Measurements from ENCODE around the gene OR7D4.

Gene OR7D4
- long read RNA-seq = 0 reads

DNA sequence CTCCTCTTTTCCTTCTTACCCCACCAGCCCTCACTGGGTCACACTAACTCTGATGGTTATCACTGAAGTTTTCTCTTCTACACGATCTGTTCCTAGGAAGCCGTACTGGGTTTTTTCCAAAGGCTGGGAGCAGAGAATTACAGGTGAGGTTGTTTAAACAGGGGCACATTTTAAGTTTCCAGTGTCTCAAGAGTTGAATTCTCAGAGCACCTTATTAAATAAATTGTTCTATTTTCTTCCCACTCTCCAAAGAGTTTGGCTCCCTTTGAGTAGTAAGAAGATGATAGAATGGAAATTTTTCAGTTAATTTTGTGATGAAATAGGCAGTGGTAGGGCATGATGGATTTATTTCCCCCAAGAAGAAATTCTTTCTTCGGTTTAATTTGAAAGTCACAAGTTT lies at the start of gene OR7D4:
TSS of gene OR7D4 (minus strand) at position 101 of the 400 bp plus-strand sequence. CDS start 4,752 bp downstream, outside the sequence.
- Histone ChIP-seq H3K4me3 (replicated peaks; ENCODE audit: insufficient read depth, low read length) (no peak within 1 kb of the TSS), H3K27me3 (ENCODE audit: insufficient read depth, poor library complexity, severe bottlenecking) (no peaks in the 10 kb centered on the region), H3K27ac (replicated peaks) (no peak within 1 kb of the TSS)
- TF ChIP-seq GABPA (IDR thresholded peaks at IDR 0.05; ENCODE audit: low read depth) = no peak
- no peak for TF ChIP-seq SPI1 (IDR thresholded peaks at IDR 0.05; ENCODE audit: borderline replicate concordance, low read depth)
- TF ChIP-seq, protein P1, sequence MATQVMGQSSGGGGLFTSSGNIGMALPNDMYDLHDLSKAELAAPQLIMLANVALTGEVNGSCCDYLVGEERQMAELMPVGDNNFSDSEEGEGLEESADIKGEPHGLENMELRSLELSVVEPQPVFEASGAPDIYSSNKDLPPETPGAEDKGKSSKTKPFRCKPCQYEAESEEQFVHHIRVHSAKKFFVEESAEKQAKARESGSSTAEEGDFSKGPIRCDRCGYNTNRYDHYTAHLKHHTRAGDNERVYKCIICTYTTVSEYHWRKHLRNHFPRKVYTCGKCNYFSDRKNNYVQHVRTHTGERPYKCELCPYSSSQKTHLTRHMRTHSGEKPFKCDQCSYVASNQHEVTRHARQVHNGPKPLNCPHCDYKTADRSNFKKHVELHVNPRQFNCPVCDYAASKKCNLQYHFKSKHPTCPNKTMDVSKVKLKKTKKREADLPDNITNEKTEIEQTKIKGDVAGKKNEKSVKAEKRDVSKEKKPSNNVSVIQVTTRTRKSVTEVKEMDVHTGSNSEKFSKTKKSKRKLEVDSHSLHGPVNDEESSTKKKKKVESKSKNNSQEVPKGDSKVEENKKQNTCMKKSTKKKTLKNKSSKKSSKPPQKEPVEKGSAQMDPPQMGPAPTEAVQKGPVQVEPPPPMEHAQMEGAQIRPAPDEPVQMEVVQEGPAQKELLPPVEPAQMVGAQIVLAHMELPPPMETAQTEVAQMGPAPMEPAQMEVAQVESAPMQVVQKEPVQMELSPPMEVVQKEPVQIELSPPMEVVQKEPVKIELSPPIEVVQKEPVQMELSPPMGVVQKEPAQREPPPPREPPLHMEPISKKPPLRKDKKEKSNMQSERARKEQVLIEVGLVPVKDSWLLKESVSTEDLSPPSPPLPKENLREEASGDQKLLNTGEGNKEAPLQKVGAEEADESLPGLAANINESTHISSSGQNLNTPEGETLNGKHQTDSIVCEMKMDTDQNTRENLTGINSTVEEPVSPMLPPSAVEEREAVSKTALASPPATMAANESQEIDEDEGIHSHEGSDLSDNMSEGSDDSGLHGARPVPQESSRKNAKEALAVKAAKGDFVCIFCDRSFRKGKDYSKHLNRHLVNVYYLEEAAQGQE (IDR thresholded peaks at IDR 0.05; ENCODE audit: insufficient replicate concordance, low read depth) = no peak
- no peak for DNase-seq (ENCODE audit: low read depth in 1 of 2, low spot score in 1 of 2)

DNA sequence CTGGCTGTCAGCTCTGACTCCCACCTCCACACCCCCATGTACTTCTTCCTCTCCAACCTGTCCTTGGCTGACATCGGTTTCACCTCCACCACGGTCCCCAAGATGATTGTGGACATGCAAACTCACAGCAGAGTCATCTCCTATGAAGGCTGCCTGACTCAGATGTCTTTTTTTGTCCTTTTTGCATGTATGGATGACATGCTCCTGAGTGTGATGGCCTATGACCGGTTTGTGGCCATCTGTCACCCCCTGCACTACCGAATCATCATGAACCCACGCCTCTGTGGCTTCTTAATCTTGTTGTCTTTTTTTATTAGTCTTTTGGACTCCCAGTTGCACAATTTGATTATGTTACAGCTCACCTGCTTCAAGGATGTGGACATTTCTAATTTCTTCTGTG lies 31.8 kb upstream of the OR7D4 start:
- no peak for DNase-seq (ENCODE audit: low read depth in 1 of 2, low spot score in 1 of 2)
- Histone ChIP-seq H3K4me3 (replicated peaks; ENCODE audit: insufficient read depth, low read length) (no peak overlapping the region), H3K27ac (replicated peaks) (no peak overlapping the region), H3K27me3 (ENCODE audit: insufficient read depth, poor library complexity, severe bottlenecking) (no peaks in the 10 kb centered on the region)
- TF ChIP-seq GABPA (IDR thresholded peaks at IDR 0.05; ENCODE audit: low read depth) (no peak), POLR2AphosphoS5 (IDR thresholded peaks at IDR 0.05; ENCODE audit: low read depth) (no peak), SPI1 (IDR thresholded peaks at IDR 0.05; ENCODE audit: borderline replicate concordance, low read depth) (no peak)
- TF ChIP-seq, protein P2, sequence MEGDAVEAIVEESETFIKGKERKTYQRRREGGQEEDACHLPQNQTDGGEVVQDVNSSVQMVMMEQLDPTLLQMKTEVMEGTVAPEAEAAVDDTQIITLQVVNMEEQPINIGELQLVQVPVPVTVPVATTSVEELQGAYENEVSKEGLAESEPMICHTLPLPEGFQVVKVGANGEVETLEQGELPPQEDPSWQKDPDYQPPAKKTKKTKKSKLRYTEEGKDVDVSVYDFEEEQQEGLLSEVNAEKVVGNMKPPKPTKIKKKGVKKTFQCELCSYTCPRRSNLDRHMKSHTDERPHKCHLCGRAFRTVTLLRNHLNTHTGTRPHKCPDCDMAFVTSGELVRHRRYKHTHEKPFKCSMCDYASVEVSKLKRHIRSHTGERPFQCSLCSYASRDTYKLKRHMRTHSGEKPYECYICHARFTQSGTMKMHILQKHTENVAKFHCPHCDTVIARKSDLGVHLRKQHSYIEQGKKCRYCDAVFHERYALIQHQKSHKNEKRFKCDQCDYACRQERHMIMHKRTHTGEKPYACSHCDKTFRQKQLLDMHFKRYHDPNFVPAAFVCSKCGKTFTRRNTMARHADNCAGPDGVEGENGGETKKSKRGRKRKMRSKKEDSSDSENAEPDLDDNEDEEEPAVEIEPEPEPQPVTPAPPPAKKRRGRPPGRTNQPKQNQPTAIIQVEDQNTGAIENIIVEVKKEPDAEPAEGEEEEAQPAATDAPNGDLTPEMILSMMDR (IDR thresholded peaks at IDR 0.05; ENCODE audit: insufficient read depth, low read length) = no peak
- TF ChIP-seq, protein P1 (IDR thresholded peaks at IDR 0.05; ENCODE audit: insufficient replicate concordance, low read depth) = no peak

DNA sequence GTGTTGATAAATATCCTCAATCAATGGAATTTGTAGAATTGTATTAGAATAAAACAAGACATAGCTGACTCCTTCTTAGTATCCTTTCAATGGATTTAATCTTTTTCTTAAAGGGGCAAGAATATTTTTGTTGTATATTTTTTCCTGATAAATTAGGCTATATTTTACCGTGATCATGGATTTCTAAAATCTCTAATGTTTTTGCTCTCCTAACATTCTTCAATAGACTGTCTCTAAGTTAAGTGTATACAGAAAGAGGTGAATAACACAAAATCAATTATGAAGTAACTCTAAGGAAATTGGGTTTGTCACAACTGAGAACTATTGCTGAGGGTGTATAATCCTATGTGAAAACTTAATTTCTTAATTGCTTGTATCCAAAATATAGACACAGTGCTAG lies 31.2 kb upstream of the OR7D4 start, which contains the start of gene OR7E24:
TSS of gene OR7E24 (plus strand) at position 301 of the 400 bp plus-strand sequence. CDS start 114 bp downstream, outside the sequence.
- Histone ChIP-seq H3K4me3 (replicated peaks; ENCODE audit: insufficient read depth, low read length) (no peak within 1 kb of the TSS), H3K27me3 (ENCODE audit: insufficient read depth, poor library complexity, severe bottlenecking) (no peaks in the 10 kb centered on the region), H3K27ac (replicated peaks) (no peak within 1 kb of the TSS)
- DNase-seq (ENCODE audit: low read depth in 1 of 2, low spot score in 1 of 2) = no peak
- TF ChIP-seq GABPA (IDR thresholded peaks at IDR 0.05; ENCODE audit: low read depth) (no peak), POLR2AphosphoS5 (IDR thresholded peaks at IDR 0.05; ENCODE audit: low read depth) (no peak), SPI1 (IDR thresholded peaks at IDR 0.05; ENCODE audit: borderline replicate concordance, low read depth) (no peak)
- TF ChIP-seq, protein P2 (IDR thresholded peaks at IDR 0.05; ENCODE audit: insufficient read depth, low read length) = no peak
- TF ChIP-seq, protein P1 (IDR thresholded peaks at IDR 0.05; ENCODE audit: insufficient replicate concordance, low read depth) = no peak
